GOT3 (cell line): ENCODE data around the gene DGKH.
"Not testable (repeated sequence)": the region's sequence is repeated elsewhere in the genome, so short reads cannot be mapped to it uniquely, and the experiment has no call there.

Experiments used
- DNase-seq: peaks from one replicate; lab custom pipeline; 2025; ENCODE audit warnings: mixed read lengths; lab: John Stamatoyannopoulos, UW

Gene DGKH

GRCh38 chr13:42071672-42072419 lies 23.4 kb downstream of the DGKH start:
- no peak for DNase-seq

GRCh38 chr13:42073683-42074082 lies 25.2 kb downstream of the DGKH start:
- DNase-seq: no peak

- DNase-seq: no peak
These were observed 27.1 kb downstream of the DGKH start for GRCh38 chr13:42075517-42075916.

- no peak for DNase-seq
These were observed 27.9 kb downstream of the DGKH start for GRCh38 chr13:42076309-42076713.

- no peak for DNase-seq
These were observed 29.8 kb downstream of the DGKH start for GRCh38 chr13:42078128-42078808.

- no peak for DNase-seq
These were observed 34.8 kb downstream of the DGKH start for GRCh38 chr13:42083138-42083770.

GRCh38 chr13:42084722-42085121 lies 36.3 kb downstream of the DGKH start:
- no peak for DNase-seq

GRCh38 chr13:42086582-42086981 lies 38.1 kb downstream of the DGKH start:
- DNase-seq: no peak

- DNase-seq: no peak
These were observed 46.1 kb downstream of the DGKH start for GRCh38 chr13:42094516-42095040.

GRCh38 chr13:42096222-42096621 lies 47.8 kb downstream of the DGKH start:
- not testable (repeated sequence) for DNase-seq

GRCh38 chr13:42099962-42100675 lies 51.7 kb downstream of the DGKH start:
- no peak for DNase-seq

- no peak for DNase-seq
These were observed 52.5 kb downstream of the DGKH start for GRCh38 chr13:42100960-42101359.

- DNase-seq: no peak
These were observed 53.6 kb downstream of the DGKH start for GRCh38 chr13:42101821-42102585.

GRCh38 chr13:42102961-42103865 lies 54.8 kb downstream of the DGKH start:
- no peak for DNase-seq

- DNase-seq: no peak
These were observed 58.5 kb downstream of the DGKH start for GRCh38 chr13:42106998-42107397.

- no peak for DNase-seq
These were observed 59.0 kb downstream of the DGKH start for GRCh38 chr13:42107421-42107820.

- DNase-seq: no peak
These were observed 59.8 kb downstream of the DGKH start for GRCh38 chr13:42108217-42108616.

- DNase-seq: no peak
These were observed 61.5 kb downstream of the DGKH start for GRCh38 chr13:42109957-42110356.

GRCh38 chr13:42110410-42111155 lies 62.1 kb downstream of the DGKH start:
- no peak for DNase-seq

- no peak for DNase-seq
These were observed 64.4 kb downstream of the DGKH start for GRCh38 chr13:42112864-42113263.
